Measurements from ENCODE around the gene FAM240B.

The FAM240B gene

GRCh38 chr9:38732885-38733284 lies 13.0 kb upstream of the FAM240B start:
- Histone ChIP-seq H3K9me3 (ENCODE audit: insufficient read depth, low read length) (no peaks in the 10 kb centered on the region), H3K9ac (ENCODE audit: low read length) (no peak overlapping the region), H2AFZ (ENCODE audit: low read depth, low read length) (no peak overlapping the region), H3K4me1 (ENCODE audit: low read length) (no peaks in the 10 kb centered on the region), H3K36me3 (replicated peaks; ENCODE audit: low read depth, low read length) (no peaks in the 10 kb centered on the region), H3K4me3 (ENCODE audit: low read length) (no peak overlapping the region), H3K27me3 (ENCODE audit: low read depth, low read length) (0 out of 2 replicates have a peak, but pooled peaks cover 2% of the 10 kb centered on the region), H4K20me1 (ENCODE audit: insufficient read depth, low read length) (no peaks in the 10 kb centered on the region), H3K4me2 (ENCODE audit: low read length) (no peak overlapping the region), H3K79me2 (ENCODE audit: low read length) (no peaks in the 10 kb centered on the region), H3K27ac (ENCODE audit: low read length) (no peak overlapping the region)
- TF ChIP-seq CTCF (IDR thresholded peaks at IDR 0.05; ENCODE audit: low read depth, low read length) = no peak
- no peak for TF ChIP-seq EZH2phosphoT487 (IDR thresholded peaks at IDR 0.05; ENCODE audit: low read depth)

GRCh38 chr9:38727497-38728001 lies 7.6 kb upstream of the FAM240B start:
- Histone ChIP-seq H3K79me2 (ENCODE audit: low read length) (no peaks in the 10 kb centered on the region), H3K27me3 (ENCODE audit: low read depth, low read length) (no peaks in the 10 kb centered on the region), H3K9ac (ENCODE audit: low read length) (no peak overlapping the region), H3K9me3 (ENCODE audit: insufficient read depth, low read length) (no peaks in the 10 kb centered on the region), H2AFZ (ENCODE audit: low read depth, low read length) (no peak overlapping the region), H3K4me2 (ENCODE audit: low read length) (no peak overlapping the region), H3K4me1 (ENCODE audit: low read length) (no peaks in the 10 kb centered on the region), H4K20me1 (ENCODE audit: insufficient read depth, low read length) (no peaks in the 10 kb centered on the region), H3K4me3 (ENCODE audit: low read length) (no peak overlapping the region), H3K27ac (ENCODE audit: low read length) (no peak overlapping the region), H3K36me3 (replicated peaks; ENCODE audit: low read depth, low read length) (no peaks in the 10 kb centered on the region)
- TF ChIP-seq EZH2phosphoT487 (IDR thresholded peaks at IDR 0.05; ENCODE audit: low read depth) (no peak), CTCF (IDR thresholded peaks at IDR 0.05; ENCODE audit: low read depth, low read length) (peak; percentile 53)

GRCh38 chr9:38724754-38725153 lies 4.8 kb upstream of the FAM240B start:
- Histone ChIP-seq H3K36me3 (replicated peaks; ENCODE audit: low read depth, low read length) (no peaks in the 10 kb centered on the region), H4K20me1 (ENCODE audit: insufficient read depth, low read length) (no peaks in the 10 kb centered on the region), H3K27me3 (ENCODE audit: low read depth, low read length) (no peaks in the 10 kb centered on the region), H3K9ac (ENCODE audit: low read length) (no peak overlapping the region), H2AFZ (ENCODE audit: low read depth, low read length) (no peak overlapping the region), H3K27ac (ENCODE audit: low read length) (no peak overlapping the region), H3K4me2 (ENCODE audit: low read length) (no peak overlapping the region), H3K9me3 (ENCODE audit: insufficient read depth, low read length) (no peaks in the 10 kb centered on the region), H3K4me3 (ENCODE audit: low read length) (no peak overlapping the region), H3K4me1 (ENCODE audit: low read length) (no peaks in the 10 kb centered on the region), H3K79me2 (ENCODE audit: low read length) (no peaks in the 10 kb centered on the region)
- TF ChIP-seq CTCF (IDR thresholded peaks at IDR 0.05; ENCODE audit: low read depth, low read length) = no peak

- H3K4me1 ChIP-seq (ENCODE audit: low read length) = no peaks in the 10 kb centered on the region
- peaks cover 5% of the 10 kb centered on the region; the same call in 1 of the 2 replicates for H3K27me3 ChIP-seq (ENCODE audit: low read depth, low read length)
- H2AFZ ChIP-seq (ENCODE audit: low read depth, low read length) = no peak overlapping the region
- no peaks in the 10 kb centered on the region for H3K79me2 ChIP-seq (ENCODE audit: low read length)
- H3K4me2 ChIP-seq (ENCODE audit: low read length) = no peak overlapping the region
- TF ChIP-seq EZH2phosphoT487 (IDR thresholded peaks at IDR 0.05; ENCODE audit: low read depth) (no peak), CTCF (IDR thresholded peaks at IDR 0.05; ENCODE audit: low read depth, low read length) (no peak)
- H4K20me1 ChIP-seq (ENCODE audit: insufficient read depth, low read length) = no peaks in the 10 kb centered on the region
- no peak overlapping the region for H3K9ac ChIP-seq (ENCODE audit: low read length)
- no peak overlapping the region for H3K27ac ChIP-seq (ENCODE audit: low read length)
- no peaks in the 10 kb centered on the region for H3K9me3 ChIP-seq (ENCODE audit: insufficient read depth, low read length)
- no peak overlapping the region for H3K4me3 ChIP-seq (ENCODE audit: low read length)
- no peaks in the 10 kb centered on the region for H3K36me3 ChIP-seq (replicated peaks; ENCODE audit: low read depth, low read length)
Measured at GRCh38 chr9:38718148-38718547, 1.8 kb downstream of the FAM240B start.

Measured in OCI-LY3 (cell line).